ENCODE measurements around the gene PDHX. TPM values are rescaled to one million over a fixed set of nuclear protein-coding genes. Genes with fewer than 3 reads are reported as not detected.

PDHX gene
- total RNA-seq, 6 donors from 2014 or later, result 11.8 to 40.3 (median 32.3) TPM

DNA sequence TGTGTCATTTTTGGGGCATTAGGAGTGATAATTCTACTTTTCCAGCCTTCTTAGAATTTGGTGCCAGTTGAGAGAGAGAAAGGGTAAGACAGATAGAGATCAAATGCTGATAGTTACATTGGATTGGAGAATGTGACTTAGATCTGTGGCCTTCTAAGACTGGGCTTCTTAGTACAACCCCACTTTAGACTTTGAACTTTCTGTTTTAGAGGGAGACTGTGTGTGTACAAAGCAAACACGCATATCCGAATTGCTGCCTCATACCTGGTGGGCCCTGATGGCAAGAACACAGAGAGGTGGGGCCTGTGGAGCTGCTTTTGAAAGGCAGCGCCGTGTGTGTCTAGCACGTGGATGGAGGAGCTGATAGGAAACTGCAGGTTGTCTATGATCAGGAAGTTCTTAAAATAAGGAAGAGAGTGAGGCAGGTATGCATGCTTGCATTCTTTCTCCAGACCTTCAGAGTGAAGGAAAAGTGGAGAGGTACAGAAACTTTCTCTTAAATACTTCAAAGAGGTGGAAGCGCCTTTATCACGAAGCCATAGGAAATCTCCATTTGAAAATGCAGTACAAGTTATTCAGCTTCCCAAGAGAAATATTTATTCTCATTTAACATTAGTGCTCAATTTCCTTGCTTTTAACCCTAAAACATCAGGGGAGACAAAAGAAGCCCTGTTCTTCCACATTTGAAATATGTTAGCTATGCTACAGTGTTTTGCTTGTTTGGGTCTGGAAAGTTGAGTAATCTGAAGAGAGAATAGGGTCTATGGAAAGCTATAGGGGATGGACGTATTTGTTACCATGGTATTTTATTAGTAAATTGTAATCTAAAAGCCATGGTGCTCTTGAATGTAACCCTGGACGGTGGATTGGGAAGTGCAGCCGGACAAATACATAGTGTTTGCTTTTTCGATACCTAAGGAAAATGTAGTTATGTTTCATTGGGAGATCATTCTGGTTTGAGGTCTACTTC lies 13.7 kb downstream of the PDHX start:
- H3K4me1 ChIP-seq, result peaks cover 11 to 39% (median 17%) of the 10 kb centered on the region in 4 donors
- no peak overlapping the region for H3K27ac ChIP-seq
- H3K27me3 ChIP-seq, result no peaks in the 10 kb centered on the region
- ATAC-seq (ENCODE audit: low FRiP score in 2 of 2), result no peak
- TF ChIP-seq, protein P1, sequence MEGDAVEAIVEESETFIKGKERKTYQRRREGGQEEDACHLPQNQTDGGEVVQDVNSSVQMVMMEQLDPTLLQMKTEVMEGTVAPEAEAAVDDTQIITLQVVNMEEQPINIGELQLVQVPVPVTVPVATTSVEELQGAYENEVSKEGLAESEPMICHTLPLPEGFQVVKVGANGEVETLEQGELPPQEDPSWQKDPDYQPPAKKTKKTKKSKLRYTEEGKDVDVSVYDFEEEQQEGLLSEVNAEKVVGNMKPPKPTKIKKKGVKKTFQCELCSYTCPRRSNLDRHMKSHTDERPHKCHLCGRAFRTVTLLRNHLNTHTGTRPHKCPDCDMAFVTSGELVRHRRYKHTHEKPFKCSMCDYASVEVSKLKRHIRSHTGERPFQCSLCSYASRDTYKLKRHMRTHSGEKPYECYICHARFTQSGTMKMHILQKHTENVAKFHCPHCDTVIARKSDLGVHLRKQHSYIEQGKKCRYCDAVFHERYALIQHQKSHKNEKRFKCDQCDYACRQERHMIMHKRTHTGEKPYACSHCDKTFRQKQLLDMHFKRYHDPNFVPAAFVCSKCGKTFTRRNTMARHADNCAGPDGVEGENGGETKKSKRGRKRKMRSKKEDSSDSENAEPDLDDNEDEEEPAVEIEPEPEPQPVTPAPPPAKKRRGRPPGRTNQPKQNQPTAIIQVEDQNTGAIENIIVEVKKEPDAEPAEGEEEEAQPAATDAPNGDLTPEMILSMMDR (IDR thresholded peaks at IDR 0.05), result no peak
- TF ChIP-seq POLR2AphosphoS5 (IDR thresholded peaks at IDR 0.05) (no peak), POLR2A (IDR thresholded peaks at IDR 0.05) (no peak), EP300 (IDR thresholded peaks at IDR 0.05) (no peak)
- H3K36me3 ChIP-seq, result peaks cover 0 to 14% (median 0%) of the 10 kb centered on the region in 4 donors
- H3K9me3 ChIP-seq, result no peaks in the 10 kb centered on the region
- DNase-seq, result peak in 1 of 2 donors; percentile 26
- WGBS, 2 donors, result 74 to 75% methylated on average over 11 of the region's 11 CpGs
- no peak overlapping the region for H3K4me3 ChIP-seq

- Histone ChIP-seq H3K9me3 (no peaks in the 10 kb centered on the region), H3K27ac (no peak overlapping the region), H3K4me1 (no peaks in the 10 kb centered on the region), H3K27me3 (no peaks in the 10 kb centered on the region), H3K36me3 (peaks cover 0 to 16% (median 0%) of the 10 kb centered on the region in 4 donors), H3K4me3 (no peak overlapping the region)
- no peak for ATAC-seq (ENCODE audit: low FRiP score in 2 of 2)
- no peak for TF ChIP-seq POLR2AphosphoS5 (IDR thresholded peaks at IDR 0.05)
- TF ChIP-seq EP300 (IDR thresholded peaks at IDR 0.05), result no peak
- TF ChIP-seq, protein P1 (IDR thresholded peaks at IDR 0.05), result no peak
- no peak for TF ChIP-seq POLR2A (IDR thresholded peaks at IDR 0.05)
- DNase-seq, result no peak
- WGBS, 2 donors, result 84 to 87% methylated on average over 6 of the region's 6 CpGs
These were observed 20.7 kb downstream of the PDHX start for GRCh38 chr11:34936945-34937629.

DNA sequence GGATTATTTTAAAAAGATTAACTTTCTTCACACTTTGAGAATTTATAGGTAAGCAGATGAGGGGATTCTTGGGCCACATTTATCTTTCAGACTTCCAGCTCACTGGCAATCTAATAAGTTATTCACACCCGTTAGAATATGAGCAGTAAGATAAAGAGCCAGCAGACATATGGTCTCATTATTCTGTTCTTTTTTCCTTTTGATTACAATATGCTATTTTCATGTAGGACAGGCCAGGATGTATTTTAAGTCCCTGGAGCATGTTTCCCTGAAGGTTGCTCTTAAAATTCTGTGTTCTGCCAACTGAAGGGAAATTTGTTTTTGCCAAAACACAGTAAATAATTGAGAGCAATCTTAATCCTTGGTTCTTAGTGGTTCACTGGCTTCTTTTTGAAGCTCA lies 22.2 kb downstream of the PDHX start:
- Histone ChIP-seq H3K27ac (no peak overlapping the region), H3K27me3 (no peaks in the 10 kb centered on the region), H3K4me3 (no peak overlapping the region), H3K36me3 (peaks cover 0 to 8% (median 0%) of the 10 kb centered on the region in 4 donors), H3K4me1 (no peaks in the 10 kb centered on the region), H3K9me3 (no peaks in the 10 kb centered on the region)
- 86% methylated on average over 1 of the region's 1 CpG for WGBS, 2 donors
- TF ChIP-seq EP300 (IDR thresholded peaks at IDR 0.05), result no peak
- TF ChIP-seq, protein P1 (IDR thresholded peaks at IDR 0.05), result no peak
- TF ChIP-seq POLR2AphosphoS5 (IDR thresholded peaks at IDR 0.05), result no peak
- TF ChIP-seq POLR2A (IDR thresholded peaks at IDR 0.05), result no peak
- ATAC-seq (ENCODE audit: low FRiP score in 2 of 2) (no peak), DNase-seq (no peak)

DNA sequence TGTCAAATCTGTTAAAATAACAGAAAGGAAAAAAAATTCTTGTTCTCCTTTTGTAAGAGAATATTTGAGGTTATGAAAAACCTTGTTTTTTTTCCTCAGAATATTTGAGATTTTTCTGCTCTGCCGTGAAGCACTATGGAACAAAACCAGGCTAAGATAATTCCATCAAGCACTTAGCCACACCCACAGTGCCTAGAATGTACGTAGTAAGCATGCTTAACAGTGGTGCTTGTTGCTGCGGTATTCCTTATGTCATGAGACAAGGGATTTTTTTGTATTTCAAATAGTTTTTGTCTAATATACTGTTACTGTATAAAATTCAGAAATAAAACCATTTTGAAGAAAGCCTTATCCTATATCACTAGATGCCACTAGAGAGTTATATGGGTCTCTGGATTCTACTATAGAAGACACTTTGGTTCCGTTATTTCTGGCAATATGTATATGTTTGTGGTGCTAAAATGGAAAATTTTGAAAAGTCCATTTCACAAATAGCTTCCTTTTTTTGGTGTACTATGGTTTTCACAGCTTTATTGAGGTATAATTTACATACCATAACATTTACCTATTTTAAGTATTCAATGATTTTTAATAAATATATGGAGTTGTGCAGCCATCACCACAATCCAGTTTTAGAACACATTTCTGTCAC lies 23.7 kb downstream of the PDHX start:
- Histone ChIP-seq H3K4me3 (no peak overlapping the region), H3K27me3 (no peaks in the 10 kb centered on the region), H3K27ac (no peak overlapping the region), H3K36me3 (peaks cover 0 to 6% (median 0%) of the 10 kb centered on the region in 4 donors), H3K9me3 (no peaks in the 10 kb centered on the region), H3K4me1 (no peaks in the 10 kb centered on the region)
- DNase-seq, result no peak
- no peak for ATAC-seq (ENCODE audit: low FRiP score in 2 of 2)
- 58 to 70% methylated on average over 4 of the region's 4 CpGs for WGBS, 2 donors
- TF ChIP-seq POLR2A (IDR thresholded peaks at IDR 0.05), result no peak
- no peak for TF ChIP-seq POLR2AphosphoS5 (IDR thresholded peaks at IDR 0.05)
- no peak for TF ChIP-seq EP300 (IDR thresholded peaks at IDR 0.05)
- TF ChIP-seq, protein P1 (IDR thresholded peaks at IDR 0.05), result no peak

All from upper lobe of left lung (tissue), 6 donors.